Measurements from ENCODE around the gene ST6GALNAC6.

DNA sequence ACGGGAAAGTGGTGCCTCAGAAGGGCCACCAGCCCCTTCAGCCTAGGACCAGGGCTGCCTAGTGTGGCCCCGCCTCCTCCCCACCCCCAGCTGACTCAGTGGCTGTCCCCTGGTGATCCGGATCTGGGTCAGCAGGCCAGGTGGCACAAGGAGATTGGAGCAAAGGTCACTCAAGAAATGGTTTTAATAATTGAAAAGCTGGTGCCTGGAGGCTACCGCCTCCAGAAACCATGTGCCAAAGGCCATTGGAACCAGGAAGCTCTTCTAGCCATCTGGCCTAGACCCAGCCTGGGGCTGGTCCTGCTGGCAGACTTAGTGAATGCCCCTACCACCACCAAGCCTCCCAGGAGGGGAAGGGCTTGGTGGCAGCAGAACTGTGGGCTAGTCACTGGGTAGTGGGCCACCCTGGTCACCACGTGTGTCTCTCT, 15.9 kb upstream of the ST6GALNAC6 start:
- TF ChIP-seq POLR2A (IDR thresholded peaks at IDR 0.05; ENCODE audit: low read depth, low read length) (no peak), EP300 (IDR thresholded peaks at IDR 0.05; ENCODE audit: borderline replicate concordance in 1 of 2, control insufficient read depth in 1 of 2, low read depth in 2 of 2, low read length in 2 of 2) (no peak)

Data from GM12878 (cell line).